Loucy (cell line): ENCODE data around the gene ENTR1.

Experiments used
- CTCF ChIP-seq: fragments of 200-600 bp; sonication (generic); conservative IDR thresholded peaks from 2 replicates; pipeline ENCODE4 v1.5.1; 2014; ENCODE audit warnings: mild to moderate bottlenecking, antibody characterized with exemption, low read length
- EZH2phosphoT487 ChIP-seq: fragments of 200-600 bp; IDR thresholded peaks from 2 replicates; pipeline ENCODE4 v1.6.1; 2018; ENCODE audit warnings: antibody characterized with exemption, mild to moderate bottlenecking, moderate library complexity, borderline replicate concordance

DNA sequence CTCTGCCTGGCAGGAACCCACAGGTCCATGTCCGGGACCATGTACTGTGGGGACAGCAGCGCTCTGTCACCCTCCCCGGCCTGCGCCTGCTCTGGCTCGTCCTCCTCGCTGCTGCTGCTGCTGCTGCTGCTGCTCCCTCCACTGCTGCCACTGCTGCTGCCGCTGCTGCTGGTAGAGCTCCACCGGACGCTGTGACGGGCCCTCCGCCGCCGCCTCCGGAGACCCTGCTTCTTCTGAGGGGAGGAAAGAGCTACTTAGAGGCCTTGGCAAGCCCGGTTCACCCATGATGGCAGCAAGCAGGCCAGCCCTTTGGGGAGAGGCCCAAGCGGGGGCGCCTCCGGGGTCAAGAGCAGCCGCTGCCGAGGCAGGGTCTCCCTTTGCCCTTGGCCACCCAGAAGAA, 27.0 kb downstream of the ENTR1 start:
- TF ChIP-seq CTCF (no peak), EZH2phosphoT487 (no peak)
